ENCODE results near the gene XRCC4. TPM values are rescaled to one million over a fixed set of nuclear protein-coding genes. Genes with fewer than 3 reads are reported as not detected.
"Not testable (repeated sequence)": the region's sequence is repeated elsewhere in the genome, so short reads cannot be mapped to it uniquely, and the experiment has no call there.

Gene XRCC4
- total RNA-seq, 1 experiment from 2014 or later = 22.9 TPM

DNA sequence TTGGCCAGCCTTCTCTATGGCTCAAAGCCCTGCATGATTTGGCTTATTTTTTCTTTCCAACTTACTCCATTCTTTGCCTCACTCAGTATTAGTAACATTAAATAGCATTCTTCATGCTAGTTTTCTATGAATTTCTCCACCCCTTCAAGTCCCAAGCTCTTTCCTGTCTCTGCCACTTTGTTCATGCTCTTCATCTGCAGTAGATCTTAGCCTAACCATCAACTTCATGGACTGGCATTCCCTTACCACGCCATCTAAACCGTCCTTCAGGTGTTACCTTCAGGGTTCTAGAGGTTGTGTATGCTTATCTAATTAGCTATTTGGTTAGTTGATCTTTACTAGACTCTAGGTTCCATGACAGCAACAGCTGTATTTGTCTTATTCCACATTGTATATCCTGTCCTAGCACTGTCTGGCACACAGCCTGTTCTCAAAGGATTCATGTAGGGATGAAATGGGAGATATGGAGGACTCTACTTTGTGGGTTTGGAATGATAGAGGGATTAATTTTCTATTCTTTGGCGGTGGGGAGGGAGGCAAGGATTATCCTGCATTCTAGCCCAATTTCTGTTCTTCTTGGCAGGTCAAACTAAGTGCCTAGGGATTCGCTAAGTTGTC, 26.5 kb upstream of the XRCC4 start:
- Histone ChIP-seq H3K4me1 (peaks cover 26% of the 10 kb centered on the region), H3K4me3 (no peak overlapping the region), H3K36me3 (peaks cover 43% of the 10 kb centered on the region), H3K27ac (peak overlapping the region; percentile 66), H3K9me3 (replicated peaks) (no peaks in the 10 kb centered on the region; the same call in 1 of the 2 replicates), H3K27me3 (no peaks in the 10 kb centered on the region)
- DNase-seq = peak; percentile 84 to 93

DNA sequence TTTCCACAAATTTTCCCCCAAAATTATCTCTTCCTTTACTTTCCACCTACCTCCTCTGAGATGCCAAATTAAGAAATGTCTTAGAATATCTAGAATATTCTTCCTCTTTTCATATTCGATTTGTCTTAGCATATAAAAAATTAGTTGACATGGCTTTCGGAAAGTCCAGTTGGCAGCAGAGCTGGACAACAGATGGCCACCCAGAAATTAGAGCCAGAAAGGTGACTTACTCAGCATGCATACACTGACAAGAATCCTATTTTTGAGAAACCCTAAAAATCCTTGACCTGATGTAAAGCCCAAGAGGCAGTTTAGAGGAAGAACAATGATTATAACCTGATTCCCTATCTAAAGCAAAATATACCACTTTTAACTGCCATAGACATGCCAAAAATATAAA, 22.2 kb upstream of the XRCC4 start:
- Histone ChIP-seq H3K9me3 (replicated peaks) (no peaks in the 10 kb centered on the region; the same call in 1 of the 2 replicates), H3K4me3 (no peak overlapping the region), H3K27me3 (no peaks in the 10 kb centered on the region), H3K27ac (no peak overlapping the region), H3K36me3 (peaks cover 66% of the 10 kb centered on the region), H3K4me1 (peaks cover 20% of the 10 kb centered on the region)
- no peak for DNase-seq

DNA sequence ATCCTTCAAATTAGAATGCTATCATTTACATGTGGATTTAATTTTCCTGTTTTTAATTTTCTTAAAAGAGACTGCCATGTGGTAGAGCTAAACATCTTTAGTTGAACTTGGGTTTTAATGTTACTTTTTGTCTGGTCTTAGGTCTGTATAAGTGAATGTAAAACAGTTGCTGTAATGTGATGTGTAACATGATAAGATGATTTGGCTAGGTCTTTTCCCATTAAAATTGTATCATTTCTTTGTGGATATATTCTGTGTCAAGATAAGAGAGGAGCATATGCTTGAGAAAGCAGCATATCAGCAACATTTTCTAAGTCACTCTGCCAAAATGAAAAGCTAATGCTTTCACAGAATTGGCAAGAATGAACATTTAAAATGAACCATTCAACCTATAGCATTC, 18.6 kb upstream of the XRCC4 start:
- Histone ChIP-seq H3K4me3 (no peak overlapping the region), H3K9me3 (replicated peaks) (no peaks in the 10 kb centered on the region), H3K4me1 (no peaks in the 10 kb centered on the region), H3K36me3 (peaks cover 74% of the 10 kb centered on the region), H3K27ac (no peak overlapping the region), H3K27me3 (no peaks in the 10 kb centered on the region)
- DNase-seq = no peak

DNA sequence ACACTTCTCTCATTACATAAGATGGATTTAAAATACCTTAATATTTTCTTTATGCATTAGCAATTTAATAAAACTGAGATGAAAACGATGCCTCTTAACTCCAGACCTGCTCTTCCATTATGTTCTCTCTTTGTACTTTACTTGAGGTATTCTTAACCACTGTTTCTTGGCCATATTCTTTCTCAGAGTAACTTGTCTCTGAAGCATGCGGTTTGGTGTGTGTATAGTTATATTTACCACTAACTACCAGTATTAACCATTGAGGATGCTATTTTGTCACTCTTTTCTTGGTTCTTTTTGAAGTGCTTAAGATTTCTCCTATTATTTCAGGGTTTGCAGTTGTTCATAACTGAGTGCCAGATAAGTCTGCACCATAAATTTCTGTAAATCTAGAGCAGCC, 18.0 kb upstream of the XRCC4 start:
- Histone ChIP-seq H3K4me3 (no peak overlapping the region), H3K36me3 (peaks cover 74% of the 10 kb centered on the region), H3K27ac (no peak overlapping the region), H3K4me1 (no peaks in the 10 kb centered on the region), H3K9me3 (replicated peaks) (no peaks in the 10 kb centered on the region), H3K27me3 (no peaks in the 10 kb centered on the region)
- no peak for DNase-seq

DNA sequence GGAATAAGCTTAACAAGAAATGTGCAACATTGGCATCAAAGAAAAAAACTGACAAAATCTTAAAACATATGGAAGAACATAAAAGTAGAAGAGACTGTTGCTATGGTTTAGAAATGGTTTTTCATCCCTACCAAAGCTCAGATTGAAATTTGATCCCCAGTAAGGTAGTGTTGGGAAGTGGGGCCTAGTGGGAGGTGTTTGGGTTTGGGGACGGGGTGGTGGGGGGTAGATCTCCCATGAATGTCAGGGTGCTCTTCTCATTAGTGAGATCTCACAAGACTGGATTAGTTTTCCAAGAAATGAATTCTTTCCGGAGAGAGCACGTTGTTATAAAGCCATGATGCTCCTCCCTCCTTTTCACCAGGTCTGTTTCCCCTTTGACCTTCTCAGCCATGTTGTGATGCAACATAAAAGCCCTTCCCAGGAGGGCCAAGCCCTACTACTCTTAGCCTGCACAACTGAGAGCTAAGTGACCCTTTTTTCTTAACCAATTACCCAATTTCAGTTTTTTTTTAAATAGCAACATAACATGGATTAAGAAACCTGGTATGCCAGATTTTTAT, 10.7 kb upstream of the XRCC4 start:
- Histone ChIP-seq H3K27me3 (no peaks in the 10 kb centered on the region), H3K4me1 (0 out of 2 replicates have a peak, but pooled peaks cover 11% of the 10 kb centered on the region), H3K4me3 (no peak overlapping the region), H3K36me3 (peaks cover 40% of the 10 kb centered on the region), H3K9me3 (replicated peaks) (no peaks in the 10 kb centered on the region), H3K27ac (no peak overlapping the region)
- no peak for DNase-seq

DNA sequence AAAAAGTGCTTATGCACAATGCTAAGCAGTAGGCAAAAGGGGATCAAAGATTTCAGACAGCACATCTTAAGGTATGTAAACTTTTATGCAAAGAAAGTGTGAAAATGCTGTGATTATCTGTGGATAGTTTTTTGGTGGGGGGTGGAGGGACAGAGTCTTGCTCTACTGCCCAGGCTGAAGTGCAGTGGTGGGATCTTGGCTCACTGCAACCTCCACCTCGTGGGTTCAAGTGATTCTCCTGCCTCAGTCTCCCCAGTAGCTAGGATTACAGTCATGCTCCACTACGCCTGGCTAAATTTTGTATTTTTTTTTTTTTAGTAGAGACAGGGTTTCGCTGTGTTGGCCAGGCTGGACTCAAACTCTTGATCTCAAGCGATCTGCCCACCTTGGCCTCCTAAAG, 10.0 kb upstream of the XRCC4 start:
- not testable (repeated sequence) for H3K27ac ChIP-seq; DNase-seq; H3K9me3 ChIP-seq (replicated peaks); H3K27me3 ChIP-seq; H3K4me3 ChIP-seq
- H3K4me1 ChIP-seq = 0 out of 2 replicates have a peak, but pooled peaks cover 11% of the 10 kb centered on the region
- H3K36me3 ChIP-seq = peaks cover 37% of the 10 kb centered on the region

DNA sequence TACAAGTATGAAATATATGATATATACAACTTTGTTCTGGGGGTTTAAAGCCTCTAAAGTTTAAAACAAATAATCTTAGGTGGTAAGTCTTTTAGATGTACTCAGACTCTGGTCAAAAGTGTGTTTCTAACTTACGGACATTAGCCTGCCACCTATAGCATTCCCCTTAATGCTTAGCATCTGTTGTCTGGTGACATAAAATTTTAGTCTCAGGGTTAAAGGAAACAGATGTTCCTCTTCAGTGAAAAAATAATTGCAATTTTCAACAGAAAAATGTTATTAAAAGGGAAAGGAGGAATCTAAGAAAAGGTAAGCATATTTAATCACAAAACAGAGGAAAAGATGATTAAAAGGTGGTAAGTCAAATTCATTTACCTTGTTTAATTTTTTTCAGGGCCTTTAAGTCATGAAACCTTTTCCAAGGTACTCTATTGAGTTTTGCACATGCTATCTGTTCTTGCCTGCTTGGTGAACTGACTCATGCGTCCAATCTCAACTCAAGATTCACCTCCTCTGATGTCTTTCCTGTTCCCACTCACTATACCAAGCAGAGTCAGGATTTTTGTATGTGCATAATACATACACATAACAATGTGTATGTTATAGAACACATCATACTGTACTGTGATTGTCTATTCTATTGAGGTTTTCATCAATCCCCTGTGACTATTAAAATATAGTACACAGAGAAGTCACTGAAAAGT, 8.1 kb upstream of the XRCC4 start:
- Histone ChIP-seq H3K4me3 (no peak overlapping the region), H3K9me3 (replicated peaks) (no peaks in the 10 kb centered on the region), H3K27ac (no peak overlapping the region), H3K27me3 (no peaks in the 10 kb centered on the region), H3K4me1 (0 out of 2 replicates have a peak, but pooled peaks cover 11% of the 10 kb centered on the region), H3K36me3 (peaks cover 20% of the 10 kb centered on the region)
- no peak for DNase-seq

DNA sequence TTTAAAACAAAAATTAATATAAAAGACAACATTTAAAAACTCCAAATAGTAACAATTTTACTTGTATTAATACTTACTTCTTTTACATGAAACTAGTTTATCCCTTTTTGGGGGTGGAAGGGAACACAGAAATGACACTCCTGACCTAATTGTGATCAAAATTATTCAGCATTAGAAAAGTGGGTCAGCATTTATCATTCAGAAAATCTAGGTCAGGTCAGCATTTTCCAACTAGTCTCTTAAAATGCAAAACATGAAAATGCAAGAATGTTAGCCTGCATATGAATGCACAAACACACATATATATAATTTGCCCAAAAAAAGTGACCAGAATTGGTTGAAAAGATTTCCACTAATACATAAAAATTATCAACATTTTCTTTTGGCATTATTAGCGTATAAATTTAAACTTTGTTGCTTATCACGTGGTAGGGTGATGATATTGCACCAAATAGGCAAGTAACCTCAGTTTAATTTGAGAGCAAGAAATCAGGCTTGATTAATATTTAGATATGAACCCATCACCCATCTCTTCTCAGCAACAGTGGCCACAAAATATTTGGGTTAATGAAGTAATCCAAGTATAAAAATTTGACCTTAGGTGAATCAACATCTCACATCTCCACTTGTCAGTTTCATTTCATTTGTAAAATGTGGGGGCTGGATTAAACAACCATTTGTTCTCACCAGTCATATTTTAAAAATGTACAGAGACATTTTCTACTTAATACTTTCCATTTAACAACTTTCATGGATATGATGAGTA, 5.9 kb upstream of the XRCC4 start:
- no peaks in the 10 kb centered on the region for H3K9me3 ChIP-seq (replicated peaks)
- H3K36me3 ChIP-seq = peaks cover 9% of the 10 kb centered on the region
- no peak for DNase-seq
- no peaks in the 10 kb centered on the region for H3K27me3 ChIP-seq
- H3K4me1 ChIP-seq = peaks cover 15% of the 10 kb centered on the region; the same call in 1 of the 2 replicates
- H3K27ac ChIP-seq = no peak overlapping the region
- no peak overlapping the region for H3K4me3 ChIP-seq

DNA sequence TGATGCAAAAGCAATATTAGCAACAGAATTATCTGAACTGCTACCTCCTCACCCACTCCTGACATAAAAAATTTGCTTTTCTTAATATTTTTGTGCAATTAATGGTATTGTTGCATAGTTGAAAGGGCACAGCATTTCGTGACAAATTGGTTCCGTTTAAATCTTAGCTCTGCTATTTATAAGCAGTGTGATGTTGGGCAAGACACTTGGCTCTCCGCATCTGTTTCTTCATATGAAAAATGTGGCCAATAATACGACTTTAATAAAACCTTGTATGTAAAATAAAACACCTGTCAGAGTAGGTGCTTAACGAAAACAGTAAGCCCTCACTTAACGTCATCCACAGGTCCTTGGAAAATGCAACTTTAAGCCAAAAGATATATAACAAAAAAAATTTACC, 4.4 kb upstream of the XRCC4 start:
- Histone ChIP-seq H3K4me3 (no peak overlapping the region), H3K27me3 (no peaks in the 10 kb centered on the region), H3K36me3 (peaks cover 7% of the 10 kb centered on the region), H3K27ac (no peak overlapping the region), H3K4me1 (peaks cover 15% of the 10 kb centered on the region; the same call in 1 of the 2 replicates), H3K9me3 (replicated peaks) (no peaks in the 10 kb centered on the region)
- no peak for DNase-seq

DNA sequence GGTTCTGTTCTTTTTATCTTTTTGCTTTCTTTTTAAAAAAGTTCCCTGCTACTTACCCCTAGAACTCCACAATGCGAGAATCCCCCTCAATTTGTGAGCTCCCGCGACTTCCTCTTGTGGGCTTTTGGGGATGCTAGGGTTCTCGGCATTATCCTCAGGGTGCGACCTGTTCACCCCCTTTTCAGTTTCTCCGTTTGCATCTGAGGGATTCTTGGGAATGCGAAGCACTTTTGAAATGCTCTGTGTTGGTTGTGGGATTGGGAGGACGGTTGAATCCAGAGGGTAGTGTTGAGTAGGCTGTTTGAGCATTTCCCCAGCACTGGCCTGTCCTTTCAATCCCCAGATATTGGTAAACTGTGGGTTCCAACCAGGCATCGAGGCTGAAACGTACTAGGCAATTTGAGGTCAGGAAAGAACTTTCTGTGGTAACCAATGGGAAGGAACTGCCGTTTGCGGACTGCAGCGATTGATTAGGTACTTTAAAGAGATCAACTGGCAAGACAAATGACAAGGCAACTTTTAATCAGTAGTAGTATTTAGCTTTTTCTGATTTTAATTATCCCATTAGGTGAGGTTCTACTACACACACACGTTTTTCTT, 415 bp downstream of the XRCC4 start:
- H3K4me1 ChIP-seq = peaks cover 5% of the 10 kb centered on the region; the same call in 1 of the 2 replicates
- peak; percentile 50 to 77 for DNase-seq
- H3K27me3 ChIP-seq = no peaks in the 10 kb centered on the region
- no peaks in the 10 kb centered on the region for H3K9me3 ChIP-seq (replicated peaks)
- peak overlapping the region; percentile 88 for H3K27ac ChIP-seq
- H3K4me3 ChIP-seq = peak overlapping the region; percentile 93
- H3K36me3 ChIP-seq = peaks cover 2% of the 10 kb centered on the region; the same call in 1 of the 2 replicates

DNA sequence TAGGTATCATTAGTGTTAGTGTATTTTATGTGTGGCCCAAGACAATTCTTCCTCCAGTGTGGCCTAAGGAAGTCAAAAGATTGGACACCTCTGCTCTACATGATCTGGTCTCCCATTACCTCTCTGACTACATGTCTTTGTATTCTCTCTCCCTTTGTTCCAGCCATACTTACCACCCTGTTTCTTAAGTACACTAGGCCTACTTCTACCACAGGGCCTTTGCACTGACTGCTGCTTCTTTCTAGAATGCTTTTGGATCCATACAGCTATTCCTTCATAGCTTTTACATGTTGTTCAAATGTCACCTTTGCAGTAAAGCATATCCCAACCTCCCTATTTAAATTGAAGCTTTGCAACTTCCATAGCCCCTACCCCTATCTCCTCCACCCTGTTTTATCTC, 5.4 kb downstream of the XRCC4 start:
- H3K36me3 ChIP-seq = no peaks in the 10 kb centered on the region
- no peaks in the 10 kb centered on the region; the same call in 1 of the 2 replicates for H3K4me1 ChIP-seq
- no peaks in the 10 kb centered on the region for H3K27me3 ChIP-seq
- H3K4me3 ChIP-seq = no peak overlapping the region
- no peak overlapping the region for H3K27ac ChIP-seq
- H3K9me3 ChIP-seq (replicated peaks) = 0 out of 2 replicates have a peak, but pooled peaks cover 2% of the 10 kb centered on the region
- DNase-seq = no peak

DNA sequence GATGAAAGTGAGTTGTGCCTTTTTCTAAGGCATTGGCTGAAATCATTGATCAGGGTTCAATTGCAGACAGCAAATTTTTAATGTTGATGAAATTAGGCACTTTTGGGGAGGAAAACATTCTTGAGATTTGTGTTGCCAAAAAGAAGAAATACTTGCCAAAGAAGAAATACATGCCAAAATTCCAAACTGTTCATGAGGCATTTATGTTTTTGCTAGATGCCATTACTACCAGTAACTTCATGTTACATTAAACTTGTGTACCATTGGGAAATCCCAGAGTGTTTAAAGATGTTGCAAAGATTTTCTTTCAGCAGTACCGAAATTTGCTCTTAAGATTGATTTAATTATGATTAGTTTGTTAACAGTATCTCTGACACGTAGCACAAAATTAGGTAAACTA, 7.0 kb downstream of the XRCC4 start:
- no peaks in the 10 kb centered on the region for H3K36me3 ChIP-seq
- H3K4me3 ChIP-seq = no peak overlapping the region
- no peak overlapping the region for H3K27ac ChIP-seq
- DNase-seq = no peak
- no peaks in the 10 kb centered on the region for H3K27me3 ChIP-seq
- H3K9me3 ChIP-seq (replicated peaks) = 0 out of 2 replicates have a peak, but pooled peaks cover 3% of the 10 kb centered on the region
- no peaks in the 10 kb centered on the region; the same call in 1 of the 2 replicates for H3K4me1 ChIP-seq

DNA sequence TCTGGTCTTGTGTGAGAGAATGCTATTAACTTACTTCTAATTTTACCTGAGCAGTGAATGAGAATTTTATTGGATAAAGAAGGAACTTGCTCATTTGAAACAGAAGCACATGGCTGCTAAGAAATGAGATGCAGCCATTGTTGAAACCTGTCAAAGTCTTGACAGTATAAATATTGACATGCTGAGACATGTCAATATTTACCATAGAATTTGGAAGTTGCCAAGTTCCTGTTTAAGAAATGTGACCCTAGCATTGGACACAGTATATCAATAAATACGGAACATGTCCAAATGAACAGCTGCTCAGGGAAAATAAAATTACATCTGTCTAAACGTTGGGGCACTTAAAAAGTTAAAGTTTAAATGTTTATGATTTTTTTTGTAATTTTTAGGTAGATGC, 7.8 kb downstream of the XRCC4 start:
- no peak for DNase-seq
- H3K4me1 ChIP-seq = no peaks in the 10 kb centered on the region; the same call in 1 of the 2 replicates

DNA sequence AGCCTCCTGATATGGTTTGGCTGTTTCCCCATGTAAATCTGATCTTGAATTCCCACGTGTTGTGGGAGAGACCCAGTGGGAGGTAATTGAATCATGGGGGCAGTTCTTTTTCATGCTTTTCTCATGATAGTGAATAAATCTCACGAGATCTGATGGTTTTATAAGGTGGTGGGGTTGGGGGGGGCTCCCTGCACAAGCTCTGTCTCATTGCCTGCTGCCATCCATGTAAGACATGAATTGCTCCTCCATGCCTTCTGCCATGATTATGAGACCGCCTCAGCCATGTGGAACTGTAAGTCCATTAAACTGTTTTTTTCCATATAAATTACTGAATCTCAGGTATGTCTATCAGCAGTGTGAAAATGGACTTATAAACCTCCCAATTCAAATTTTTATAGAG, 12.8 kb downstream of the XRCC4 start:
- no peak overlapping the region for H3K27ac ChIP-seq
- no peaks in the 10 kb centered on the region for H3K36me3 ChIP-seq
- DNase-seq = no peak

More for the DNA sequence above, 7.8 kb downstream of the XRCC4 start:
- Histone ChIP-seq H3K36me3 (no peaks in the 10 kb centered on the region), H3K9me3 (replicated peaks) (0 out of 2 replicates have a peak, but pooled peaks cover 6% of the 10 kb centered on the region), H3K4me3 (no peak overlapping the region), H3K27me3 (no peaks in the 10 kb centered on the region), H3K27ac (no peak overlapping the region)

More for the DNA sequence above, 12.8 kb downstream of the XRCC4 start:
- H3K4me1 ChIP-seq = no peaks in the 10 kb centered on the region
- H3K9me3 ChIP-seq (replicated peaks) = peaks cover 14% of the 10 kb centered on the region
- H3K27me3 ChIP-seq = no peaks in the 10 kb centered on the region
- H3K4me3 ChIP-seq = no peak overlapping the region
